Endothelial cell of umbilical vein (primary cell): ENCODE data around the gene DNTT. TPM values are rescaled to one million over a fixed set of nuclear protein-coding genes. Genes with fewer than 3 reads are reported as not detected.

Experiments
- BruUV-seq: library from RNA; stranded (reverse); fragments of 400-500 nt; replicated peaks from 2 replicates; lab custom pipeline; 2021; lab: Mats Ljungman, UMichigan
- CTCF ChIA-PET: fragments of 300-600, 350-600 bp; sonication (Branson Sonifier 250); formaldehyde crosslinking; loops from one replicate; lab custom pipeline; 2021; ENCODE audit warnings: antibody characterized with exemption, inconsistent platforms; lab: Charles Lee
- POLR2A ChIA-PET: fragments of 300-600, 350-600 bp; sonication (Branson Sonifier 250); formaldehyde crosslinking; loops from one replicate; lab custom pipeline; 2021; ENCODE audit warnings: antibody characterized with exemption, inconsistent platforms; lab: Charles Lee
- DNase-seq: peaks from one replicate; pipeline ENCODE4 v3.0.0-alpha.2; 2011; ENCODE audit warnings: low read depth, low spot score
- FAIRE-seq: peaks from 2 replicates; lab custom pipeline; 2011; peaks lifted over from hg19 to GRCh38; lab: Jason Lieb, UNC
- H2AFZ ChIP-seq: 2 replicates; pipeline ENCODE4 v1.6.0; 2012; ENCODE audit warnings: low read depth, low read length, control low read depth, inconsistent platforms
- H3K27ac ChIP-seq: 2 replicates; pipeline ENCODE4 v1.5.1; 2011; ENCODE audit warnings: low read depth, mild to moderate bottlenecking, control low read depth, low read length, moderate library complexity; ENCODE audit not compliant: insufficient read depth
- H3K27me3 ChIP-seq, 2 experiments: 2 replicates each; pipeline versions ENCODE4 v1.6.0 to v1.6.1; 2011; ENCODE audit warnings: low read length in 2 of 2, mixed read lengths in 1 of 2; ENCODE audit not compliant: control insufficient read depth in 2 of 2, insufficient read depth in 2 of 2
- H3K36me3 ChIP-seq, 2 experiments: 2 replicates in 1 of 2; 3 replicates in 1 of 2; pipeline ENCODE4 v1.5.1; 2011; ENCODE audit warnings: low read length in 2 of 2, mild to moderate bottlenecking in 1 of 2, moderate library complexity in 1 of 2; ENCODE audit not compliant: control insufficient read depth in 2 of 2, insufficient read depth in 2 of 2; ENCODE audit errors: extremely low read depth in 1 of 2
- H3K4me1 ChIP-seq: 3 replicates; pipeline ENCODE4 v1.5.1; 2011; ENCODE audit warnings: mild to moderate bottlenecking, low read length; ENCODE audit not compliant: control insufficient read depth, insufficient read depth; ENCODE audit errors: extremely low read depth
- H3K4me2 ChIP-seq: 2 replicates; pipeline ENCODE4 v1.6.1; 2011; ENCODE audit warnings: low read length, control low read depth, mixed read lengths; ENCODE audit not compliant: insufficient read depth
- H3K4me3 ChIP-seq, 3 experiments: fragments of 200-600 bp in 1 of 3; sonication (generic), shearing (Covaris generic) in 1 of 3; replicated peaks in 1 of 3; 2 replicates each; pipeline ENCODE4 v1.5.1; 2011 to 2016; ENCODE audit warnings: control low read depth in 3 of 3, low read length in 3 of 3, mild to moderate bottlenecking in 2 of 3, inconsistent platforms in 1 of 3, low read depth in 1 of 3, moderate library complexity in 1 of 3; ENCODE audit not compliant: insufficient read depth in 1 of 3
- H3K79me2 ChIP-seq: 2 replicates; pipeline ENCODE4 v1.6.0; 2012; ENCODE audit warnings: low read length, inconsistent platforms; ENCODE audit not compliant: control insufficient read depth, insufficient read depth
- H3K9ac ChIP-seq: replicated peaks from 2 replicates; pipeline ENCODE3; 2011; ENCODE audit warnings: low read length, control low read depth; ENCODE audit not compliant: insufficient read depth; ENCODE audit errors: extremely low read depth
- H3K9me1 ChIP-seq: replicated peaks from 3 replicates; pipeline ENCODE4 v1.6.0; 2011; ENCODE audit warnings: mild to moderate bottlenecking, low read length; ENCODE audit not compliant: control insufficient read depth, insufficient read depth; ENCODE audit errors: extremely low read depth
- H3K9me3 ChIP-seq: replicated peaks from 2 replicates; pipeline ENCODE4 v1.5.1; 2012; ENCODE audit warnings: low read length, inconsistent platforms; ENCODE audit not compliant: control insufficient read depth, insufficient read depth
- H4K20me1 ChIP-seq: replicated peaks from 2 replicates; pipeline ENCODE3; 2011; ENCODE audit warnings: mild to moderate bottlenecking, low read length; ENCODE audit not compliant: control insufficient read depth, insufficient read depth; ENCODE audit errors: extremely low read depth
- CTCF ChIP-seq, 2 donors: IDR thresholded peaks; 1 replicate in 1 of 2; 2 replicates in 1 of 2; pipeline ENCODE4 v1.5.1; 2011; ENCODE audit warnings: low read length in 2 of 2, mild to moderate bottlenecking in 2 of 2, moderate library complexity in 2 of 2, control low read depth in 1 of 2, inconsistent platforms in 1 of 2, low read depth in 1 of 2; ENCODE audit not compliant: insufficient read depth in 1 of 2; ENCODE audit errors: extremely low read depth in 1 of 2
- EZH2 ChIP-seq: IDR thresholded peaks from 2 replicates; pipeline ENCODE4 v1.6.1; 2012; ENCODE audit warnings: borderline replicate concordance, low read depth, mild to moderate bottlenecking, moderate library complexity, low read length, inconsistent platforms; ENCODE audit not compliant: severe bottlenecking
- FOS ChIP-seq: IDR thresholded peaks from 2 replicates; pipeline ENCODE4 v1.6.1; 2011; ENCODE audit warnings: mild to moderate bottlenecking, low read length, moderate library complexity, borderline replicate concordance; ENCODE audit not compliant: insufficient read depth
- GATA2 ChIP-seq: IDR thresholded peaks from 2 replicates; pipeline ENCODE4 v1.7.0; 2011; ENCODE audit warnings: low read depth, mild to moderate bottlenecking, moderate library complexity, mixed read lengths, low read length; ENCODE audit not compliant: insufficient read length, insufficient read depth
- JUN ChIP-seq: IDR thresholded peaks from 2 replicates; pipeline ENCODE4 v1.6.1; 2011; ENCODE audit warnings: borderline replicate concordance, low read depth; ENCODE audit not compliant: insufficient read length, insufficient read depth
- MAX ChIP-seq: IDR thresholded peaks from 2 replicates; pipeline ENCODE4 v1.6.1; 2011; ENCODE audit not compliant: insufficient read depth, insufficient read length
- MYC ChIP-seq: IDR thresholded peaks from one replicate; pipeline ENCODE4 v1.6.1; 2011; ENCODE audit warnings: mild to moderate bottlenecking, low read depth, low read length
- POLR2A ChIP-seq: IDR thresholded peaks from 2 replicates; pipeline ENCODE4 v1.6.1; 2012; ENCODE audit warnings: low read depth, mild to moderate bottlenecking, control low read depth, low read length
- POLR2AphosphoS5 ChIP-seq: IDR thresholded peaks from 2 replicates; pipeline ENCODE4 v1.6.1; 2012; ENCODE audit warnings: low read depth, mild to moderate bottlenecking, control low read depth, low read length, moderate library complexity; ENCODE audit not compliant: insufficient read depth
- dilution Hi-C: fragments of 300-500 bp; cut with MboI; formaldehyde crosslinking; loops from one replicate; pipeline ENCODE4 v1.15.0; 2019; ENCODE audit warnings: low sequenced_read_pairs; ENCODE audit not compliant: extremely low pct_ligation_motif_present
- intact Hi-C: fragments of 100-400 bp; cut with micrococcal nuclease; formaldehyde crosslinking; loops from one replicate; pipeline ENCODE4 v1.10.0; 2022
- polyA plus RNA-seq, 4 experiments: library from polyadenylated mRNA; depleted of rRNA in 3 of 4; stranded (reverse) in 3 of 4; unstranded in 1 of 4; fragments of >200 nt; gene quantifications; 2 replicates each; pipeline versions ENCODE4 v1.2.1 to v1.2.3, GENCODE V29; 2011 to 2012; ENCODE audit warnings: missing spikeins in 1 of 4
- total RNA-seq: library from RNA; stranded (reverse); gene quantifications from 2 replicates; pipeline ENCODE4 v1.2.3, GENCODE V29; 2021

Gene DNTT
- total and polyA plus RNA-seq, 2 donors (not counting 3 experiments of a cell fraction or from before 2014, with no cell fraction given) = not detected

GRCh38 chr10:96295475-96295874 is 8.8 kb upstream of the DNTT start:
- POLR2A ChIA-PET = no interaction called here
- no peaks in the 10 kb centered on the region for H3K4me1 ChIP-seq
- BruUV-seq = no TSS peak
- H3K27me3 ChIP-seq = peaks cover 9 to 35% of the 10 kb centered on the region in 2 experiments
- no peaks in the 10 kb centered on the region for H3K36me3 ChIP-seq
- no peak overlapping the region for H3K27ac ChIP-seq
- no peak overlapping the region for H3K4me3 ChIP-seq
- H3K4me2 ChIP-seq = no peak overlapping the region
- no peaks in the 10 kb centered on the region for H3K9me3 ChIP-seq
- H3K79me2 ChIP-seq = no peaks in the 10 kb centered on the region
- H3K9me1 ChIP-seq = no peaks in the 10 kb centered on the region
- no peak for FAIRE-seq
- dilution Hi-C loops = no loop called here
- no peak for DNase-seq
- intact Hi-C loops = no loop called here
- H2AFZ ChIP-seq = no peak overlapping the region
- TF ChIP-seq CTCF (IDR thresholded peaks at IDR 0.05; ENCODE audit: extremely low read depth in 1 of 2, insufficient read depth in 1 of 2, low read depth in 1 of 2, low read length in 2 of 2) = no peak
- TF ChIP-seq POLR2A = no peak
- no peak for TF ChIP-seq MYC
- no peak for TF ChIP-seq EZH2
- TF ChIP-seq MAX = no peak
- TF ChIP-seq FOS = no peak
- no peak for TF ChIP-seq POLR2AphosphoS5
- TF ChIP-seq GATA2 = no peak
- no peak for TF ChIP-seq JUN
- H3K9ac ChIP-seq = no peak overlapping the region
- H4K20me1 ChIP-seq = no peaks in the 10 kb centered on the region
- CTCF ChIA-PET = interaction anchor here (1.8 to 6.9 kb wide), 3 partner anchors 8 to 278 kb away, joined by 5 to 127 read pairs (median 69); no protein-coding TSS in a partner anchor
